PC-3 (cell line): ENCODE data around the gene PABPC1L.
"Not testable (repeated sequence)": the region's sequence is repeated elsewhere in the genome, so short reads cannot be mapped to it uniquely, and the experiment has no call there.

Experiments
- CTCF ChIP-seq: fragments of 300-600 bp; sonication (generic); conservative IDR thresholded peaks from 2 replicates; pipeline ENCODE4 v1.5.1; 2017; ENCODE audit warnings: antibody characterized with exemption, low read depth, mild to moderate bottlenecking, low read length
- EZH2 ChIP-seq: fragments of 300-600 bp; sonication (generic); IDR thresholded peaks from one replicate; pipeline ENCODE4 v1.6.1; 2017; ENCODE audit warnings: antibody characterized with exemption, mild to moderate bottlenecking, low read length; ENCODE audit not compliant: unreplicated experiment
- EZH2phosphoT487 ChIP-seq: fragments of 300-600 bp; sonication (generic); IDR thresholded peaks from 2 replicates; pipeline ENCODE4 v1.6.1; 2018; ENCODE audit warnings: mild to moderate bottlenecking, antibody characterized with exemption, low read length, borderline replicate concordance

GRCh38 chr20:44882360-44882759, 27.5 kb upstream of the PABPC1L start:
- TF ChIP-seq CTCF, EZH2, EZH2phosphoT487: not testable (repeated sequence)
